Tibial artery (tissue), 4 donors: ENCODE measurements around the gene CFAP206.

Experiments used
- DNase-seq, 2 donors: peaks; one replicate each; pipeline ENCODE4 v3.0.0-alpha.2; 2019
- H3K27ac ChIP-seq, 2 donors: fragments of 200-600 bp; sonication (generic) in 1 of 2; 1 replicate in 1 of 2; 2 replicates in 1 of 2; pipeline ENCODE4 v1.5.1; 2018 to 2019; ENCODE audit warnings: mild to moderate bottlenecking in 1 of 2
- H3K27me3 ChIP-seq, 2 donors: fragments of 200-600 bp; sonication (generic) in 1 of 2; one replicate each; pipeline versions ENCODE4 v1.5.1 to v1.6.0; 2016 to 2019
- H3K36me3 ChIP-seq, 3 donors: fragments of 200-600 bp; sonication (generic) in 2 of 3; one replicate each; pipeline ENCODE4 v1.5.1; 2016 to 2019; ENCODE audit warnings: mild to moderate bottlenecking in 2 of 3
- H3K4me1 ChIP-seq, 4 donors: fragments of 200-600 bp; sonication (generic) in 2 of 4; 1 replicate in 3 of 4; 2 replicates in 1 of 4; pipeline ENCODE4 v1.5.1; 2016 to 2019
- H3K4me3 ChIP-seq, 2 donors: fragments of 200-600 bp; sonication (generic) in 1 of 2; 1 replicate in 1 of 2; 2 replicates in 1 of 2; pipeline ENCODE4 v1.5.1; 2018 to 2019; ENCODE audit warnings: mild to moderate bottlenecking in 2 of 2
- H3K9me3 ChIP-seq, 3 donors: fragments of 200-600 bp; sonication (generic) in 1 of 3; one replicate each; pipeline ENCODE4 v1.5.1; 2016 to 2019
- intact Hi-C: fragments of 100-400 bp; cut with DNase I; formaldehyde crosslinking; loops from one replicate; pipeline ENCODE4 v1.15.0; 2023; ENCODE audit warnings: low total_unique reads
- TF ChIP-seq, protein P1 (sequence below), 2 experiments: fragments of 200-600 bp in 1 of 2; fragments of 450-650 bp in 1 of 2; IDR thresholded peaks; one replicate each; pipeline ENCODE4 v1.5.1; 2017 to 2019; ENCODE audit warnings: antibody characterized with exemption in 2 of 2, mild to moderate bottlenecking in 1 of 2, moderate library complexity in 1 of 2

CFAP206 gene

DNA sequence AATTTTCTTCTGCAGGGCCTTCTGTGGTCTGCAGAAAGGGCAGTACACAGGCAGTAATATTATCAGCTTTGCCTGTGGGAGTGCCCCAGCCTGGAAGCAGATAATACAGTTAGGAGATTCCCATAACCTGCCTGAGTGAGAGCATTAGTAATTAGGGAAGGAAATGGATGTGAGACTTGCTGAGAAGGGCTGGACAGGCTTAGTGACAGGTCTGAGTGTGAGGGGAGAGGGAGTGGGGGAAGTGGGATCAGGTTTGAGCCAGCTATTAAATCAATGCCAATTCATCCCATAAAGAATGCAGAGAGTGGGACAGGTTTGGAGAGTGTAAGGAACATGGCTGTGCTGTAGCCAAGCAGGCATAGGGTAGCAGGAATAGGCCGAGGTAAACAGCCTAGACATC is 10.1 kb upstream of the CFAP206 start:
- DNase-seq: no peak
- H3K27ac ChIP-seq: no peak overlapping the region
- TF ChIP-seq, protein P1, sequence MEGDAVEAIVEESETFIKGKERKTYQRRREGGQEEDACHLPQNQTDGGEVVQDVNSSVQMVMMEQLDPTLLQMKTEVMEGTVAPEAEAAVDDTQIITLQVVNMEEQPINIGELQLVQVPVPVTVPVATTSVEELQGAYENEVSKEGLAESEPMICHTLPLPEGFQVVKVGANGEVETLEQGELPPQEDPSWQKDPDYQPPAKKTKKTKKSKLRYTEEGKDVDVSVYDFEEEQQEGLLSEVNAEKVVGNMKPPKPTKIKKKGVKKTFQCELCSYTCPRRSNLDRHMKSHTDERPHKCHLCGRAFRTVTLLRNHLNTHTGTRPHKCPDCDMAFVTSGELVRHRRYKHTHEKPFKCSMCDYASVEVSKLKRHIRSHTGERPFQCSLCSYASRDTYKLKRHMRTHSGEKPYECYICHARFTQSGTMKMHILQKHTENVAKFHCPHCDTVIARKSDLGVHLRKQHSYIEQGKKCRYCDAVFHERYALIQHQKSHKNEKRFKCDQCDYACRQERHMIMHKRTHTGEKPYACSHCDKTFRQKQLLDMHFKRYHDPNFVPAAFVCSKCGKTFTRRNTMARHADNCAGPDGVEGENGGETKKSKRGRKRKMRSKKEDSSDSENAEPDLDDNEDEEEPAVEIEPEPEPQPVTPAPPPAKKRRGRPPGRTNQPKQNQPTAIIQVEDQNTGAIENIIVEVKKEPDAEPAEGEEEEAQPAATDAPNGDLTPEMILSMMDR (IDR thresholded peaks at IDR 0.05): no peak
- no peak overlapping the region for H3K4me3 ChIP-seq
- H3K27me3 ChIP-seq: no peaks in the 10 kb centered on the region
- H3K36me3 ChIP-seq: no peaks in the 10 kb centered on the region
- intact Hi-C loops: loop anchor here (10.0 kb wide), 1 partner anchor 263 kb away; no protein-coding TSS in a partner anchor
- H3K9me3 ChIP-seq: no peaks in the 10 kb centered on the region
- H3K4me1 ChIP-seq: no peaks in the 10 kb centered on the region

DNA sequence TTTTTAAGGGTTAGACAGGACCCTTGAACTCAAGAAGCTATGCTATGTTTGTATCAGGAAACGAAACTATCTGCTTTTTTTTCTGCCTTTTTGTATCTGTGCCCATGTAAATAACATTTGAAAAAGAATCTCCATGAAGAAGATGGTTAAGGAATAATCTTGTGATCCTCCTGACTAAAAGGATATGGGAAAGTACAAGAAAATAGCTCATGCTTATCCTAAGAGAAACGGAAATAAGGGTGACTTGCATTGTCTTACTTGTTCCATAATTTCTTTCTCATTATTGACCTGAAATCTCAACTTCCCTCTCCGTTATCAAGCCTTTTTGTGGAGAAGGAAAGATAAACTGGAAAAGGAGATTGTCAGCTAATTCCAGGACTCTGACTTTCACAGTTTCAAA is 5.9 kb upstream of the CFAP206 start:
- Histone ChIP-seq H3K27ac (no peak overlapping the region), H3K4me3 (no peak overlapping the region), H3K27me3 (no peaks in the 10 kb centered on the region), H3K9me3 (no peaks in the 10 kb centered on the region), H3K36me3 (no peaks in the 10 kb centered on the region), H3K4me1 (no peaks in the 10 kb centered on the region)
- TF ChIP-seq, protein P1 (IDR thresholded peaks at IDR 0.05): no peak
- DNase-seq: no peak
- intact Hi-C loops: loop anchor here (10.0 kb wide), 1 partner anchor 323 kb away; no protein-coding TSS in a partner anchor

DNA sequence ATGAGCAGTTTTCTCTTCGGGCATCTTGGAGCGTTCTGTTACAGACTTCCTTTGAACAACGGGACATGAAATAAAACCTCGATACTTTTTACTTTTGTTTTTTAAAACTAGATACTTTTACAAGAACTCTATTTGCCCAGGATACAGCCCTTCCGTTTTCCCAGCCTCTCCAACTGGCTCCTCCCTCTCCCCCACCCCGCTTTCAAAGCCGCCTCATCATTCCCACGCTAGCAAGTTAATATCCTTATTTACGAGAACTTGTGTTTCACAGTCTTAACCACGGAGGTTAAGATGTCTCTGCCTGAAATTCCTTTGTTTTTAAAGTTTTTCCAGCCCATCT is 241 bp upstream of the CFAP206 start:
- no peaks in the 10 kb centered on the region for H3K27me3 ChIP-seq
- peak overlapping the region; percentile 71 to 72 for H3K27ac ChIP-seq
- H3K4me3 ChIP-seq: peak overlapping the region; percentile 72 to 89
- DNase-seq: no peak
- no peaks in the 10 kb centered on the region for H3K36me3 ChIP-seq
- no peaks in the 10 kb centered on the region for H3K9me3 ChIP-seq
- H3K4me1 ChIP-seq: peaks cover 0 to 4% (median 0%) of the 10 kb centered on the region in 4 donors
- intact Hi-C loops: loop anchor here (10.0 kb wide), 1 partner anchor 317 kb away; no protein-coding TSS in a partner anchor
- TF ChIP-seq, protein P1 (IDR thresholded peaks at IDR 0.05): no peak

DNA sequence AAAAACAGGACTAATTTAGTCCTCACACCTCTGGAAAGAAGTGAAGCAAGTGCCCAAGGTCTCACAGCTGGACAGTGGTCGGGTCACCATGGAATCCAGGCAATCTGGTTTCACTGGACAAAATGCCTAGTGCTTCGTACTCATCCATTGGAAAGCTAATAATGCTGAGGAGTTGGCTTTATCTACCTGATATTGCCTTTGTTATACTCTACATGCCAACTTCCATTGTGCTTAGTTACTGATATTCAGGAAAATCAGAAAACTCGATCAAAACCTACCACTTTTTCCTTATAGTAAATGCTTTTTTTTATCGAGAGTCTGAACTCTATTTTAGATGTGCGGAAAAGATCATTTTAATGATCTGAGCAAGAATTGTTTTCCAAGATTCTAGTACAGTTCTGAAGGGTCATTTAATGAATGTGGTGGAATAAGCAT is 966 bp downstream of the CFAP206 start:
- TF ChIP-seq, protein P1 (IDR thresholded peaks at IDR 0.05): no peak
- H3K27me3 ChIP-seq: no peaks in the 10 kb centered on the region
- peak overlapping the region; percentile 71 to 72 for H3K27ac ChIP-seq
- peaks cover 0 to 4% (median 0%) of the 10 kb centered on the region in 4 donors for H3K4me1 ChIP-seq
- no peak for DNase-seq
- H3K9me3 ChIP-seq: no peaks in the 10 kb centered on the region
- peak overlapping the region; percentile 72 to 89 for H3K4me3 ChIP-seq
- H3K36me3 ChIP-seq: no peaks in the 10 kb centered on the region
- intact Hi-C loops: loop anchor here (10.0 kb wide), 1 partner anchor 316 kb away; no protein-coding TSS in a partner anchor

DNA sequence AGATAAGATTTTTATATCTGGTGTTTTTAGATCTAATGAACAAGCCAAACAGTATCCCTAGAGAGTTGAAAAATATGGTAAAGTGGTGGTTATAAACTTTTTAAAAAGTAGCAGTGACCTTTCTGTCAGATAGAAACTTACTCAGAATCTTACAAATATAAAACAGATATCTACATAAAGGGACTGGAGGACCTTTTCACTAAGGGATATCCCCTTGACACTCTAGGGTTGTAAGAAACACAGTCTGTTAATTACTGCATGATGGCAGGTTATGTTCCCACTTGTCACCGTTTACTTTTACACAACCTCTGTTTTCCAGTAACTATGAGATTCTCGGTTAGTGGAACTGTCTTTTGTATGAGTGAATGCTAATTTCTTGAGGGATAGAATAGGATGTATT is 11.5 kb downstream of the CFAP206 start:
- Histone ChIP-seq H3K36me3 (no peaks in the 10 kb centered on the region), H3K4me3 (no peak overlapping the region), H3K9me3 (no peaks in the 10 kb centered on the region), H3K27ac (no peak overlapping the region), H3K4me1 (no peaks in the 10 kb centered on the region), H3K27me3 (no peaks in the 10 kb centered on the region)
- intact Hi-C loops: no loop called here
- TF ChIP-seq, protein P1 (IDR thresholded peaks at IDR 0.05): no peak
- DNase-seq: no peak

DNA sequence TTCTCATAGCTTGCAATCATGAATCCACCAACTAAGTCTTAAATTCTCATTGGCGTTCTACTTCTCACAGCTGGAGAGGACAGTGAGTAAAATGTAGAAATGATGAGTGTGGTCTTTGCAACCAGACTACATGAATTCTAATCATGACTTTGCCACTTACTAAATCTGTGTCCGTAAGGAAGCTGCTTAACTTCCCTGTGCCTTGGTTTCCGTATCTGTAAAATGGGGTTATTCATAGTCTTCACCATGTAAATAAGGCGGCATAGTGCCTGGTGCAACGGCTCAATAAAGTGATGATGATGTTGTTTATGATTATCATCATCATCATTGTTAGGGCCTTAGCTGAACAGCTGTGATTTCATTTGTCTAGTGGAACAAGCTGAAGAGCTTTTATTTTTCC is 12.6 kb downstream of the CFAP206 start:
- TF ChIP-seq, protein P1 (IDR thresholded peaks at IDR 0.05): no peak
- DNase-seq: no peak
- H3K4me3 ChIP-seq: no peak overlapping the region
- H3K36me3 ChIP-seq: no peaks in the 10 kb centered on the region
- no peaks in the 10 kb centered on the region for H3K9me3 ChIP-seq
- intact Hi-C loops: no loop called here
- H3K27me3 ChIP-seq: no peaks in the 10 kb centered on the region
- H3K27ac ChIP-seq: no peak overlapping the region
- no peaks in the 10 kb centered on the region for H3K4me1 ChIP-seq
